Retinal pigment epithelial cell (primary cell): ENCODE data around the gene SYT15.

Experiments
- DNase-seq: peaks from one replicate; pipeline ENCODE4 v3.0.0-alpha.2; 2010; ENCODE audit warnings: low read depth
- H3K4me3 ChIP-seq: 2 replicates; pipeline ENCODE4 v1.5.1; 2011; ENCODE audit warnings: mild to moderate bottlenecking, low read length, control low read depth, moderate library complexity
- CTCF ChIP-seq: conservative IDR thresholded peaks from 2 replicates; pipeline ENCODE4 v1.5.1; 2011; ENCODE audit warnings: low read depth, low read length, control low read depth, inconsistent platforms

SYT15 gene

GRCh38 chr10:46556515-46557318, 22.2 kb upstream of the SYT15 start, which contains the start of gene GPRIN2:
Gene GPRIN2, minus strand, starts transcription at chr10:46556658. Its CDS starts 5,922 bp downstream, at chr10:46550736.
- no peak for DNase-seq
- H3K4me3 ChIP-seq: peak within 1 kb of the TSS; percentile 39
- no peak for TF ChIP-seq CTCF

- no peak overlapping the region for H3K4me3 ChIP-seq
- no peak for TF ChIP-seq CTCF
- no peak for DNase-seq
Observed at GRCh38 chr10:46557319-46558121, 21.4 kb upstream of the SYT15 start.

- TF ChIP-seq CTCF: no peak
- H3K4me3 ChIP-seq: no peak overlapping the region
- DNase-seq: no peak
Observed at GRCh38 chr10:46558122-46558391, 20.9 kb upstream of the SYT15 start.

GRCh38 chr10:46558392-46559185, 20.3 kb upstream of the SYT15 start:
- DNase-seq: no peak
- TF ChIP-seq CTCF: no peak
- no peak overlapping the region for H3K4me3 ChIP-seq

- DNase-seq: no peak
Observed at GRCh38 chr10:46559231-46559671, 19.7 kb upstream of the SYT15 start.

GRCh38 chr10:46560381-46560780, 18.5 kb upstream of the SYT15 start:
- no peak for TF ChIP-seq CTCF
- H3K4me3 ChIP-seq: no peak overlapping the region
- DNase-seq: no peak

More at GRCh38 chr10:46559231-46559671, 19.7 kb upstream of the SYT15 start:
- no peak for TF ChIP-seq CTCF
- H3K4me3 ChIP-seq: no peak overlapping the region
